Measurements from ENCODE around the gene CNN2. TPM values are rescaled to one million over a fixed set of nuclear protein-coding genes. Genes with fewer than 3 reads are reported as not detected.

CNN2 gene
- total RNA-seq, 1 donor from 2014 or later: 120 TPM

- intact Hi-C loops (cut with DNase I): no loop called here
- DNase-seq (ENCODE audit: low spot score) (no peak), ATAC-seq (no peak)
Measured at GRCh38 chr19:993831-994393, 32.5 kb upstream of the CNN2 start.

- no peak for ATAC-seq
- intact Hi-C loops (cut with DNase I): no loop called here
- DNase-seq (ENCODE audit: low spot score): no peak
Measured at GRCh38 chr19:994516-994915, 31.9 kb upstream of the CNN2 start.

GRCh38 chr19:995051-995827, 31.2 kb upstream of the CNN2 start:
- ATAC-seq (no peak), DNase-seq (ENCODE audit: low spot score) (no peak)
- intact Hi-C loops (cut with DNase I): loop anchor here (5.0 kb wide), 1 partner anchor 1757 kb away; no protein-coding TSS in a partner anchor

GRCh38 chr19:996051-996838, 30.2 kb upstream of the CNN2 start:
- DNase-seq (ENCODE audit: low spot score) (no peak), ATAC-seq (peak; percentile 8)
- intact Hi-C loops (cut with DNase I): loop anchor here (5.0 kb wide), 1 partner anchor 1756 kb away; no protein-coding TSS in a partner anchor

GRCh38 chr19:998064-998463, 28.3 kb upstream of the CNN2 start:
- no peak for DNase-seq (ENCODE audit: low spot score)
- intact Hi-C loops (cut with DNase I): loop anchor here (5.0 kb wide), 1 partner anchor 1754 kb away; no protein-coding TSS in a partner anchor
- ATAC-seq: no peak

GRCh38 chr19:999379-999719, 27.1 kb upstream of the CNN2 start:
- no peak for ATAC-seq
- no peak for DNase-seq (ENCODE audit: low spot score)
- intact Hi-C loops (cut with DNase I): loop anchor here (5.0 kb wide), 1 partner anchor 1753 kb away; no protein-coding TSS in a partner anchor

- DNase-seq (ENCODE audit: low spot score): no peak
- ATAC-seq: no peak
- intact Hi-C loops (cut with DNase I): loop anchor here (1.0 kb wide), 1 partner anchor 221 kb away; no protein-coding TSS in a partner anchor
Measured at GRCh38 chr19:1000095-1000494, 26.3 kb upstream of the CNN2 start, which contains the start of gene GRIN3B. GRIN3B (plus strand) TSS chr19:1000419; CDS start chr19:1000438, 19 bp downstream.

- ATAC-seq (no peak), DNase-seq (ENCODE audit: low spot score) (no peak)
- intact Hi-C loops (cut with DNase I): loop anchor here (1.0 kb wide), 1 partner anchor 220 kb away; no protein-coding TSS in a partner anchor
Measured at GRCh38 chr19:1000591-1001537, 25.5 kb upstream of the CNN2 start.

GRCh38 chr19:1001538-1002166, 24.8 kb upstream of the CNN2 start:
- DNase-seq (ENCODE audit: low spot score) (peak; percentile 81), ATAC-seq (peak; percentile 70)
- intact Hi-C loops (cut with DNase I): no loop called here

- DNase-seq (ENCODE audit: low spot score): no peak
- no peak for ATAC-seq
- intact Hi-C loops (cut with DNase I): no loop called here
Measured at GRCh38 chr19:1002600-1002999, 23.8 kb upstream of the CNN2 start.

GRCh38 chr19:1003283-1003682, 23.1 kb upstream of the CNN2 start:
- intact Hi-C loops (cut with DNase I): no loop called here
- ATAC-seq (no peak), DNase-seq (ENCODE audit: low spot score) (no peak)

- DNase-seq (ENCODE audit: low spot score) (no peak), ATAC-seq (no peak)
- intact Hi-C loops (cut with DNase I): no loop called here
Measured at GRCh38 chr19:1004204-1004802, 22.1 kb upstream of the CNN2 start.

- ATAC-seq: no peak
- intact Hi-C loops (cut with DNase I): no loop called here
- no peak for DNase-seq (ENCODE audit: low spot score)
Measured at GRCh38 chr19:1004803-1005664, 21.4 kb upstream of the CNN2 start.

- ATAC-seq (no peak), DNase-seq (ENCODE audit: low spot score) (no peak)
- intact Hi-C loops (cut with DNase I): no loop called here
Measured at GRCh38 chr19:1006711-1007398, 19.6 kb upstream of the CNN2 start.

GRCh38 chr19:1007399-1008251, 18.8 kb upstream of the CNN2 start:
- DNase-seq (ENCODE audit: low spot score) (no peak), ATAC-seq (no peak)
- intact Hi-C loops (cut with DNase I): no loop called here
